ENCODE data around the gene NDST3. TPM values are rescaled to one million over a fixed set of nuclear protein-coding genes. Genes with fewer than 3 reads are reported as not detected.

The NDST3 gene
- total RNA-seq, 4 donors from 2014 or later: under 0.01 TPM; not detected in 3

DNA sequence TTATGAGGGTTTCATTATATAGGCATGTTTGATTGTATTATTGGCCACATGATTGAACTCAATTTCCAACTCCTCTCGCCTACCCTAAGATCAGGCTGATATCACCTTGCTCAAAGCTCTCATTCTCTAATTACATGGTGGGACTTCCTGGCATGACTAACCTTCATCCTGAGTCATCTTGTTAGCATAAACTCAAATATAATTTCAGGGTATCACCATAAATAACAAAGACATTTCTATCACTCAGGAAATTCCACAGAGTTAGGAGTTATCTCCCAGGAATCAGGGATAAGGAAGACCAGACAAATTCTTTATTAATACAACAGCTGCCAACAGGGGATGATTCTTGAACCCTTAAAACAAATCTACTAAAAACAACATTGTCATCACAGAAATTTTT, 90.7 kb downstream of the NDST3 start:
- 96% methylated on average over 1 of the region's 1 CpG for WGBS
- intact Hi-C loops (cut with DNase I): no loop called here

DNA sequence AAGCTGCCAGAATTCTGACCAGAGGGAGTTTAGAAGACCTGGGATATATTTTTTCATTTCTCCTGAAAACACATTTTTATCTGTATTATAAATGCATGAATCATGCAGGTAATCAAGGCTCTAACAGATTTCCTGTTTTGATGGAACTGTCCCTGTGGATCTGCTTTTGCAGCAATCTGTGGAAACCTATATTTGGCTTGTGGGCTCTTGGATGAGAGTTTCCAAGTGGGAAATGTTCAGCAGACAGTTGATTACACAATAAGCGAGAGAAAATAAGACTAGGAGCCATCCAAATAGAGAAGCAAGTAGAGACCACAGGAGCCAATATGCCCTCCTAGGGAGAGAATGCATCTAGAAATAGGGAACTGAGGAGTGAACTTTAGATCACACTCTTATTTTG, 105.0 kb downstream of the NDST3 start:
- TF ChIP-seq EP300 (IDR thresholded peaks at IDR 0.05) (no peak), POLR2AphosphoS5 (IDR thresholded peaks at IDR 0.05) (no peak), POLR2A (IDR thresholded peaks at IDR 0.05; ENCODE audit: low read depth) (no peak)
- TF ChIP-seq, protein P1, sequence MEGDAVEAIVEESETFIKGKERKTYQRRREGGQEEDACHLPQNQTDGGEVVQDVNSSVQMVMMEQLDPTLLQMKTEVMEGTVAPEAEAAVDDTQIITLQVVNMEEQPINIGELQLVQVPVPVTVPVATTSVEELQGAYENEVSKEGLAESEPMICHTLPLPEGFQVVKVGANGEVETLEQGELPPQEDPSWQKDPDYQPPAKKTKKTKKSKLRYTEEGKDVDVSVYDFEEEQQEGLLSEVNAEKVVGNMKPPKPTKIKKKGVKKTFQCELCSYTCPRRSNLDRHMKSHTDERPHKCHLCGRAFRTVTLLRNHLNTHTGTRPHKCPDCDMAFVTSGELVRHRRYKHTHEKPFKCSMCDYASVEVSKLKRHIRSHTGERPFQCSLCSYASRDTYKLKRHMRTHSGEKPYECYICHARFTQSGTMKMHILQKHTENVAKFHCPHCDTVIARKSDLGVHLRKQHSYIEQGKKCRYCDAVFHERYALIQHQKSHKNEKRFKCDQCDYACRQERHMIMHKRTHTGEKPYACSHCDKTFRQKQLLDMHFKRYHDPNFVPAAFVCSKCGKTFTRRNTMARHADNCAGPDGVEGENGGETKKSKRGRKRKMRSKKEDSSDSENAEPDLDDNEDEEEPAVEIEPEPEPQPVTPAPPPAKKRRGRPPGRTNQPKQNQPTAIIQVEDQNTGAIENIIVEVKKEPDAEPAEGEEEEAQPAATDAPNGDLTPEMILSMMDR (IDR thresholded peaks at IDR 0.05): no peak
- 60% methylated on average over 1 of the region's 1 CpG for WGBS
- DNase-seq (ENCODE audit: extremely low spot score): no peak

More for the DNA sequence above, 90.7 kb downstream of the NDST3 start:
- H3K27ac ChIP-seq (replicated peaks in 1 of 4): no peak overlapping the region
- no peaks in the 10 kb centered on the region for H3K27me3 ChIP-seq
- TF ChIP-seq, protein P1 (IDR thresholded peaks at IDR 0.05): no peak
- TF ChIP-seq EP300 (IDR thresholded peaks at IDR 0.05) (no peak), POLR2A (IDR thresholded peaks at IDR 0.05; ENCODE audit: low read depth) (no peak)
- H3K9me3 ChIP-seq: peaks cover 0 to 5% (median 0%) of the 10 kb centered on the region in 4 donors
- no peak overlapping the region for H3K4me3 ChIP-seq
- no peaks in the 10 kb centered on the region for H3K4me1 ChIP-seq
- H3K36me3 ChIP-seq: no peaks in the 10 kb centered on the region
- no peak for DNase-seq (ENCODE audit: extremely low spot score)

DNA sequence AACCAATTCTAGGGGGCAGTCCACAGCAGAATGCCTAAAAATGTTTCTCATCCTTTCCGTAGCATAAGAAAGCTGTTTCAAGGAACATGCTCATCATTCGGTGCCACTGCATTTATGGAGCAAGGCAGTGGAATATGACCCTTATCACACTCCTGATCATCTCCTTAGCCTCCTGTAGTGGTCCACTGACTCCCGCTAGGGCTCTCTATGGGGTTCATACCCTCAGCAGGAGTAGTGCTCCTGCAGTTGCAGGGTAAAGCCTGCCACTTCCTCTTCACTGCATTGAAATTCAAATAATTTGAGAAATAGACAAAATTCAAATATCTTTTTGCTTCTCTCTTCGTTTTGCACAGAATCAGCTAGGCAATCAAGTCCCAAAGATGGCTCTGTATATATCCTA, 107.0 kb downstream of the NDST3 start:
- TF ChIP-seq, protein P1 (IDR thresholded peaks at IDR 0.05): no peak
- no peak for TF ChIP-seq POLR2A (IDR thresholded peaks at IDR 0.05; ENCODE audit: low read depth)
- no peak for TF ChIP-seq EP300 (IDR thresholded peaks at IDR 0.05)
- TF ChIP-seq POLR2AphosphoS5 (IDR thresholded peaks at IDR 0.05): no peak

More for the DNA sequence above, 105.0 kb downstream of the NDST3 start:
- intact Hi-C loops (cut with DNase I): no loop called here
- H3K27ac ChIP-seq (replicated peaks in 1 of 4): no peak overlapping the region
- no peaks in the 10 kb centered on the region for H3K36me3 ChIP-seq
- no peaks in the 10 kb centered on the region for H3K4me1 ChIP-seq
- no peaks in the 10 kb centered on the region for H3K9me3 ChIP-seq
- no peak overlapping the region for H3K4me3 ChIP-seq
- H3K27me3 ChIP-seq: no peaks in the 10 kb centered on the region

DNA sequence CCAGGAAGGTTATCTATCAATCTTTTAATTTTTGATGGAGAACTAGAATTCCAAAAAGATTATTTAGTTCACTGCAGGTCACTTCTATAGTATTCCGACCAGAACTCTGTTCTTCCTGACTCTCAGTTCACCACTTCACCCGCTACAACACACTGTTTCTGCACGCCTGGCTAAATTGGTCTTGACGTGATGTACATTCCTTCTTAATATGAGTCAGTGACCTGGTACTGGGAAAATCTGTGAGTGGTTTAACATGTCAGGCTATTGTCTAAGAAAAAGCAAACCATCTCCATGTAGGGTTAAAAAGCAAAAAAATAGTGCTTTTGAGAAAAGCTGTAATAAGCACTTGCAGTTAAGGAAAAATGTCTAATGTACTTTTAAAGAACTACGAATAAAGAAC, 120.4 kb downstream of the NDST3 start:
- TF ChIP-seq POLR2AphosphoS5 (IDR thresholded peaks at IDR 0.05) (no peak), EP300 (IDR thresholded peaks at IDR 0.05) (no peak), POLR2A (IDR thresholded peaks at IDR 0.05; ENCODE audit: low read depth) (no peak)
- TF ChIP-seq, protein P1 (IDR thresholded peaks at IDR 0.05): no peak
- no peak overlapping the region for H3K27ac ChIP-seq (replicated peaks in 1 of 4)
- 83% methylated on average over 5 of the region's 5 CpGs for WGBS

More for the DNA sequence above, 107.0 kb downstream of the NDST3 start:
- no peak for DNase-seq (ENCODE audit: extremely low spot score)
- H3K9me3 ChIP-seq: no peaks in the 10 kb centered on the region
- H3K4me3 ChIP-seq: no peak overlapping the region
- no peak overlapping the region for H3K27ac ChIP-seq (replicated peaks in 1 of 4)
- H3K27me3 ChIP-seq: no peaks in the 10 kb centered on the region
- intact Hi-C loops (cut with DNase I): no loop called here
- H3K36me3 ChIP-seq: no peaks in the 10 kb centered on the region
- WGBS: 82% methylated on average over 3 of the region's 4 CpGs
- H3K4me1 ChIP-seq: no peaks in the 10 kb centered on the region

DNA sequence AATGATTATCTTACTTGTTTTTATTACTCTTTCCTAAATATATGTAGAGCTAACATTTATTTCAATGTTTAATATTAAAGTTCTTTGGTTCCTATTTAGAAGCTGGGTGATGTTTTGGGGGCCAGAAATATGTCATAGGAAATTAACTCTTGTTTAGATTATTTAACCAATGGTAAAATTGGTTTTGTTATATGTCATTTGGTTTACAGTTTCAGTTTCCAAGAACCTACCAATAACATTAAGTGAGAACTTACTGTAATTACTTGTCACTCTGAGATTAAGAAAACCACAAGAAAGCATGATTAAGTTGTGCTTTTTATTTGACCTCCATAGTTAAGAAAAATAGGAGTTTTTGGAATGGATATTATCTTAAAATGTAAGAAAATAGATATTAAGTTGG, 121.2 kb downstream of the NDST3 start:
- intact Hi-C loops (cut with DNase I): no loop called here
- no peaks in the 10 kb centered on the region for H3K36me3 ChIP-seq
- H3K27ac ChIP-seq (replicated peaks in 1 of 4): no peak overlapping the region
- no peak overlapping the region for H3K4me3 ChIP-seq
- no peak for DNase-seq (ENCODE audit: extremely low spot score)
- TF ChIP-seq EP300 (IDR thresholded peaks at IDR 0.05) (no peak), POLR2AphosphoS5 (IDR thresholded peaks at IDR 0.05) (no peak), POLR2A (IDR thresholded peaks at IDR 0.05; ENCODE audit: low read depth) (no peak)
- TF ChIP-seq, protein P1 (IDR thresholded peaks at IDR 0.05): no peak
- H3K9me3 ChIP-seq: peaks cover 0 to 13% (median 5%) of the 10 kb centered on the region in 4 donors
- H3K4me1 ChIP-seq: no peaks in the 10 kb centered on the region
- H3K27me3 ChIP-seq: no peaks in the 10 kb centered on the region

More for the DNA sequence above, 120.4 kb downstream of the NDST3 start:
- H3K4me3 ChIP-seq: no peak overlapping the region
- H3K4me1 ChIP-seq: no peaks in the 10 kb centered on the region
- no peak for DNase-seq (ENCODE audit: extremely low spot score)
- peaks cover 0 to 4% (median under 1%) of the 10 kb centered on the region in 4 donors for H3K9me3 ChIP-seq
- H3K36me3 ChIP-seq: no peaks in the 10 kb centered on the region
- no peaks in the 10 kb centered on the region for H3K27me3 ChIP-seq
- intact Hi-C loops (cut with DNase I): no loop called here

Measured in esophagus muscularis mucosa (tissue), 4 donors.